Endothelial cell of umbilical vein (primary cell): ENCODE data around the gene BCL6B. TPM values are rescaled to one million over a fixed set of nuclear protein-coding genes. Genes with fewer than 3 reads are reported as not detected.

ENCODE experiments used
- BruUV-seq: library from RNA; stranded (reverse); fragments of 400-500 nt; replicated peaks from 2 replicates; lab custom pipeline; 2021; lab: Mats Ljungman, UMichigan
- CTCF ChIA-PET: fragments of 300-600, 350-600 bp; sonication (Branson Sonifier 250); formaldehyde crosslinking; loops from one replicate; lab custom pipeline; 2021; ENCODE audit warnings: antibody characterized with exemption, inconsistent platforms; lab: Charles Lee
- POLR2A ChIA-PET: fragments of 300-600, 350-600 bp; sonication (Branson Sonifier 250); formaldehyde crosslinking; loops from one replicate; lab custom pipeline; 2021; ENCODE audit warnings: antibody characterized with exemption, inconsistent platforms; lab: Charles Lee
- DNase-seq: peaks from one replicate; pipeline ENCODE4 v3.0.0-alpha.2; 2011; ENCODE audit warnings: low read depth, low spot score
- FAIRE-seq: peaks from 2 replicates; lab custom pipeline; 2011; peaks lifted over from hg19 to GRCh38; lab: Jason Lieb, UNC
- H2AFZ ChIP-seq: 2 replicates; pipeline ENCODE4 v1.6.0; 2012; ENCODE audit warnings: low read depth, low read length, control low read depth, inconsistent platforms
- H3K27ac ChIP-seq: 2 replicates; pipeline ENCODE4 v1.5.1; 2011; ENCODE audit warnings: low read depth, mild to moderate bottlenecking, control low read depth, low read length, moderate library complexity; ENCODE audit not compliant: insufficient read depth
- H3K27me3 ChIP-seq, 2 experiments: 2 replicates each; pipeline versions ENCODE4 v1.6.0 to v1.6.1; 2011; ENCODE audit warnings: low read length in 2 of 2, mixed read lengths in 1 of 2; ENCODE audit not compliant: control insufficient read depth in 2 of 2, insufficient read depth in 2 of 2
- H3K36me3 ChIP-seq, 2 experiments: 2 replicates in 1 of 2; 3 replicates in 1 of 2; pipeline ENCODE4 v1.5.1; 2011; ENCODE audit warnings: low read length in 2 of 2, mild to moderate bottlenecking in 1 of 2, moderate library complexity in 1 of 2; ENCODE audit not compliant: control insufficient read depth in 2 of 2, insufficient read depth in 2 of 2; ENCODE audit errors: extremely low read depth in 1 of 2
- H3K4me1 ChIP-seq: 3 replicates; pipeline ENCODE4 v1.5.1; 2011; ENCODE audit warnings: mild to moderate bottlenecking, low read length; ENCODE audit not compliant: control insufficient read depth, insufficient read depth; ENCODE audit errors: extremely low read depth
- H3K4me2 ChIP-seq: 2 replicates; pipeline ENCODE4 v1.6.1; 2011; ENCODE audit warnings: low read length, control low read depth, mixed read lengths; ENCODE audit not compliant: insufficient read depth
- H3K4me3 ChIP-seq, 3 experiments: fragments of 200-600 bp in 1 of 3; sonication (generic), shearing (Covaris generic) in 1 of 3; replicated peaks in 1 of 3; 2 replicates each; pipeline ENCODE4 v1.5.1; 2011 to 2016; ENCODE audit warnings: control low read depth in 3 of 3, low read length in 3 of 3, mild to moderate bottlenecking in 2 of 3, inconsistent platforms in 1 of 3, low read depth in 1 of 3, moderate library complexity in 1 of 3; ENCODE audit not compliant: insufficient read depth in 1 of 3
- H3K79me2 ChIP-seq: 2 replicates; pipeline ENCODE4 v1.6.0; 2012; ENCODE audit warnings: low read length, inconsistent platforms; ENCODE audit not compliant: control insufficient read depth, insufficient read depth
- H3K9ac ChIP-seq: replicated peaks from 2 replicates; pipeline ENCODE3; 2011; ENCODE audit warnings: low read length, control low read depth; ENCODE audit not compliant: insufficient read depth; ENCODE audit errors: extremely low read depth
- H3K9me1 ChIP-seq: replicated peaks from 3 replicates; pipeline ENCODE4 v1.6.0; 2011; ENCODE audit warnings: mild to moderate bottlenecking, low read length; ENCODE audit not compliant: control insufficient read depth, insufficient read depth; ENCODE audit errors: extremely low read depth
- H3K9me3 ChIP-seq: replicated peaks from 2 replicates; pipeline ENCODE4 v1.5.1; 2012; ENCODE audit warnings: low read length, inconsistent platforms; ENCODE audit not compliant: control insufficient read depth, insufficient read depth
- H4K20me1 ChIP-seq: replicated peaks from 2 replicates; pipeline ENCODE3; 2011; ENCODE audit warnings: mild to moderate bottlenecking, low read length; ENCODE audit not compliant: control insufficient read depth, insufficient read depth; ENCODE audit errors: extremely low read depth
- FOS ChIP-seq: IDR thresholded peaks from 2 replicates; pipeline ENCODE4 v1.6.1; 2011; ENCODE audit warnings: mild to moderate bottlenecking, low read length, moderate library complexity, borderline replicate concordance; ENCODE audit not compliant: insufficient read depth
- JUN ChIP-seq: IDR thresholded peaks from 2 replicates; pipeline ENCODE4 v1.6.1; 2011; ENCODE audit warnings: borderline replicate concordance, low read depth; ENCODE audit not compliant: insufficient read length, insufficient read depth
- POLR2A ChIP-seq: IDR thresholded peaks from 2 replicates; pipeline ENCODE4 v1.6.1; 2012; ENCODE audit warnings: low read depth, mild to moderate bottlenecking, control low read depth, low read length
- POLR2AphosphoS5 ChIP-seq: IDR thresholded peaks from 2 replicates; pipeline ENCODE4 v1.6.1; 2012; ENCODE audit warnings: low read depth, mild to moderate bottlenecking, control low read depth, low read length, moderate library complexity; ENCODE audit not compliant: insufficient read depth
- dilution Hi-C: fragments of 300-500 bp; cut with MboI; formaldehyde crosslinking; loops from one replicate; pipeline ENCODE4 v1.15.0; 2019; ENCODE audit warnings: low sequenced_read_pairs; ENCODE audit not compliant: extremely low pct_ligation_motif_present
- intact Hi-C: fragments of 100-400 bp; cut with micrococcal nuclease; formaldehyde crosslinking; loops from one replicate; pipeline ENCODE4 v1.10.0; 2022
- polyA plus RNA-seq, 4 experiments: library from polyadenylated mRNA; depleted of rRNA in 3 of 4; stranded (reverse) in 3 of 4; unstranded in 1 of 4; fragments of >200 nt; gene quantifications; 2 replicates each; pipeline versions ENCODE4 v1.2.1 to v1.2.3, GENCODE V29; 2011 to 2012; ENCODE audit warnings: missing spikeins in 1 of 4
- total RNA-seq: library from RNA; stranded (reverse); gene quantifications from 2 replicates; pipeline ENCODE4 v1.2.3, GENCODE V29; 2021
- TF ChIP-seq, protein P1 (sequence below): IDR thresholded peaks from 2 replicates; pipeline ENCODE4 v1.6.1; 2011; ENCODE audit not compliant: insufficient read depth, insufficient read length

BCL6B gene
- total and polyA plus RNA-seq, 2 donors (not counting 3 experiments of a cell fraction or from before 2014, with no cell fraction given): 93.5 to 160 TPM

DNA sequence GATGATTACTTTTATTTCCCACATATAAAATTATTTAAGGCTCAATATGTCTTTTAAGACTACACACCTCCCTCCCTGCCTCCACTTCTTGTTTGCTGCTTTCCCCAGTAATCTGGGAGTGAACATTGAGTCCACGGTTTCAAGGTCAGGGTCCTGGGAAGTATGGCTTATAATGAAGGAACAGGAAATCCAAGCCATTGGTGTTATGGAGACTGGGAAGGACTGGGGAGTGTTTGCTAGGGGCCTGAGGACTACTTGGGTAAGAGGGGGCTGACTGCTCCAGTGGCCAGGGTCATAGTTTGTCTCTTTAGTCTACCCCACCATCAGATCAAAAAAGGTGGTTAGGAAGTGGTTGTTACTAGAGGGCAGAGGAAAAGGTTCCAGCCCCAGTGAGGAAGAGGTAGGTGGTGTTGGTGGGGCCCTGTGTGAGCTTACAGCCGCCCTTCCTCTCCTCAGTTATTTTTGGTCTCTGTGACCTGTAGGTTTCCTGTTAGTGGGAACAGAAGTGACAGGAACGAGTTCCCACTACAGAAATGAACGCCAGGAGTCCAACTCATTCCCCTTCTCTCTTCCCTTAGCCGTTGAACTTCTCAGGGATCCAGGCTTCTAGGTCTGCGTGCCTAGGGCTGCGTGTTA lies 12.2 kb downstream of the BCL6B start:
- no peaks in the 10 kb centered on the region for H4K20me1 ChIP-seq
- H3K4me2 ChIP-seq: peak overlapping the region; percentile 59
- peak; percentile 71 for DNase-seq
- H3K9me3 ChIP-seq: no peaks in the 10 kb centered on the region
- peaks cover 7% of the 10 kb centered on the region for H3K79me2 ChIP-seq
- peak overlapping the region; percentile 84 for H3K27ac ChIP-seq
- peak overlapping the region; percentile 79 for H3K9ac ChIP-seq
- H3K36me3 ChIP-seq: peaks cover 5% of the 10 kb centered on the region in 2 experiments
- ChIA-PET CTCF (interaction anchor here (0.6 to 1.7 kb wide), 9 partner anchors 8 to 191 kb away, joined by 3 to 15 read pairs (median 4); partner anchors contain the start of gene BCL6B), POLR2A (interaction anchor here (1.0 to 3.5 kb wide), 5 partner anchors 8 to 25 kb away, joined by 3 to 23 read pairs (median 5); partner anchors contain the start of gene BCL6B)
- H3K4me3 ChIP-seq: peak overlapping the region in 2 of 3 experiments; percentile 55 to 61
- peak overlapping the region; percentile 5 for H2AFZ ChIP-seq
- peaks cover 34% of the 10 kb centered on the region for H3K4me1 ChIP-seq
- TSS peak; percentile 98 for BruUV-seq
- TF ChIP-seq JUN (no peak), POLR2A (peak; percentile 83)
- no peaks in the 10 kb centered on the region for H3K9me1 ChIP-seq
- H3K27me3 ChIP-seq: no peaks in the 10 kb centered on the region
- intact Hi-C loops: loop anchor here (1.0 kb wide), 1 partner anchor 13 kb away; no protein-coding TSS in a partner anchor
- dilution Hi-C loops: no loop called here
- FAIRE-seq: no peak

DNA sequence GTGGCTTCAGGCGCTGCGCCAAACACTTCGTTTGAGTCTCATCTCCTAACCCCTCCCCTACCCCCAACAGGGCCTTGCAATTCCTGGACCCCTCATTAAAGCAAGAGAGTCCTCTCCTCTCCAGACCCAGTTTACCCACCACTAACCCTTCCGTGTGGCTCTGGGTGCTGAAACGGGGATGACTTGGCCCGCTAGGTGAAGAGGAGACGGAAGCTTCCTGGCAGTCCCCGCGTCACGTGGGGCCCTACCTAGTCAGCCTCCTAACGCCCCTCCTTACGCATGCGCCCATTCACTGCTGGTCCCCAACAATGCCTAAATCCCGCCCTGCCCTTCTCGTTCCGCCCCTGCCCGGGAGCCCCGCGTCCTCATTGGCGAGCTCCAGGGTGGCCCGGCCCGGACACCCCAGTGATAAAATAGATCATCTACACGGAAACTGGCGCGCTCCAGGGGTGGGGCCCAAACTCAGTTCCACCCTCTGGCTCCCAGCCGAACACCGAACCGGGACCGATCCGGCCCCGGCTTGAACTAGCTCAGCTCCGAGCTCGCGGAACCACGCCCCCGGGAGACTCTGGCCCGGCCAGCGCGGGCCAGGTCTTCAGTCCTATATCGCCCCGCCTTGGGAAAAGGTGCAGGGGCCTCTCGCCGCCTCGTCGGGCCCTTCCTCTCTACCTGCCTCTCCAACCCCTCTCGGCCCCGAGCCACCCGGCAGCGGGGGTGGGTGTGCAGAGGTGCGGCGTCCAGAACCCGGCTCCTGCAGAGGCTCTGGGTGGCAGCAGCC lies 12.9 kb downstream of the BCL6B start, which contains the start of gene SLC16A13:
Gene SLC16A13 (plus strand): TSS at position 425 of the 778 bp plus-strand sequence. CDS start 368 bp downstream, outside the sequence.
- H2AFZ ChIP-seq: peak within 1 kb of the TSS; percentile 18
- H3K79me2 ChIP-seq: peaks cover 7% of the 10 kb centered on the region
- DNase-seq (peak; percentile 96), FAIRE-seq (peak; percentile 98)
- H3K27me3 ChIP-seq: no peaks in the 10 kb centered on the region
- peak within 1 kb of the TSS; percentile 55 to 76 (median 61) for H3K4me3 ChIP-seq
- peak within 1 kb of the TSS; percentile 79 for H3K9ac ChIP-seq
- H4K20me1 ChIP-seq: no peaks in the 10 kb centered on the region
- peak within 1 kb of the TSS; percentile 84 for H3K27ac ChIP-seq
- BruUV-seq: no TSS peak
- dilution Hi-C loops (no loop called here), intact Hi-C loops (no loop called here)
- peaks cover 31% of the 10 kb centered on the region for H3K4me1 ChIP-seq
- ChIA-PET POLR2A (interaction anchor here (1.0 to 3.5 kb wide), 5 partner anchors 9 to 25 kb away, joined by 3 to 23 read pairs (median 5); partner anchors contain the start of gene BCL6B), CTCF (interaction anchor here (0.6 to 1.7 kb wide), 9 partner anchors 8 to 192 kb away, joined by 3 to 15 read pairs (median 4); partner anchors contain the start of gene BCL6B)
- peak within 1 kb of the TSS; percentile 81 for H3K4me2 ChIP-seq
- no peaks in the 10 kb centered on the region for H3K9me1 ChIP-seq
- H3K36me3 ChIP-seq: peaks cover 5% of the 10 kb centered on the region in 2 experiments
- H3K9me3 ChIP-seq: no peaks in the 10 kb centered on the region
- TF ChIP-seq, protein P1, sequence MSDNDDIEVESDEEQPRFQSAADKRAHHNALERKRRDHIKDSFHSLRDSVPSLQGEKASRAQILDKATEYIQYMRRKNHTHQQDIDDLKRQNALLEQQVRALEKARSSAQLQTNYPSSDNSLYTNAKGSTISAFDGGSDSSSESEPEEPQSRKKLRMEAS: peak; percentile 95
- TF ChIP-seq POLR2AphosphoS5: peak; percentile 69
- TF ChIP-seq FOS: no peak
